ENCODE results near the gene CACNA2D4.

DNA sequence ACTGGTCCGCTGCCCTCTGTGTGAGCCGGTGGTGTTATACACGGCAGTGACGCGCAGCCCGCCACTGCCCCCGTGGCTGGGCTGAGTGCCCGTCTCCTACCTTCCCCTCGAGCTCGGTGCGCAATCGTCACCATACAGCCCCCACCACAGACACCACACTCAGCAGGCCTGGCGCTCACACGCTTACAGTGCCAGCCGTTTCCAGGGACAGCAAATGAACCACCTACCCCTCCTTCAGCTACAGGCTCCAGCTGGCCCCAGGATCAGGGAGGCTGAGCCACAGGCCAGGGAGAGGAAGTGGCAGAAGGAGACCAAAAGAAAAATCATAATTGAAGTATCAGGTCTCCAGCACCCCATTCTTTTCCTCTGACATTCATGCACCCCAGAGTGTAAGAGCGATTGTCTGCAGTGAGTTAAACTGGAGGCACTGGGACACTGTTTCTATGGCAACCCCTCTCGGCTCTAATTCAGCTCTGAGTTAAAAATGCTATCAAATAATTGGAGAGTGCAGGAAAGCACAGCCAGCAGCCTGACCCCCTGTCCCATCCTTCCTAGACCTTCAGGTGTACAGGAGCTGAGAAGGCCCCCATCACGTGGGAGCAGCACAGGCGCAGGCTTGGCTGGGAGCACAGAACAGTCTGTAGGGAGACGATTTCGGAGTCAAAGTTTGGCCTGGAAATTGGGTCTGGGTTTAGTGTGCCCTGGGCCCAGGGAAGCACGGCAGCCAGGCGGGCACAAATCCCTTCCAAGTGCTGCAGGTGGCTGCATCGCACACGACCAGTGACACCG is 80.1 kb downstream of the CACNA2D4 start:
- TF ChIP-seq, protein P1, sequence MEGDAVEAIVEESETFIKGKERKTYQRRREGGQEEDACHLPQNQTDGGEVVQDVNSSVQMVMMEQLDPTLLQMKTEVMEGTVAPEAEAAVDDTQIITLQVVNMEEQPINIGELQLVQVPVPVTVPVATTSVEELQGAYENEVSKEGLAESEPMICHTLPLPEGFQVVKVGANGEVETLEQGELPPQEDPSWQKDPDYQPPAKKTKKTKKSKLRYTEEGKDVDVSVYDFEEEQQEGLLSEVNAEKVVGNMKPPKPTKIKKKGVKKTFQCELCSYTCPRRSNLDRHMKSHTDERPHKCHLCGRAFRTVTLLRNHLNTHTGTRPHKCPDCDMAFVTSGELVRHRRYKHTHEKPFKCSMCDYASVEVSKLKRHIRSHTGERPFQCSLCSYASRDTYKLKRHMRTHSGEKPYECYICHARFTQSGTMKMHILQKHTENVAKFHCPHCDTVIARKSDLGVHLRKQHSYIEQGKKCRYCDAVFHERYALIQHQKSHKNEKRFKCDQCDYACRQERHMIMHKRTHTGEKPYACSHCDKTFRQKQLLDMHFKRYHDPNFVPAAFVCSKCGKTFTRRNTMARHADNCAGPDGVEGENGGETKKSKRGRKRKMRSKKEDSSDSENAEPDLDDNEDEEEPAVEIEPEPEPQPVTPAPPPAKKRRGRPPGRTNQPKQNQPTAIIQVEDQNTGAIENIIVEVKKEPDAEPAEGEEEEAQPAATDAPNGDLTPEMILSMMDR (IDR thresholded peaks at IDR 0.05), result no peak
- no peak for TF ChIP-seq POLR2A (IDR thresholded peaks at IDR 0.05)

All from adrenal gland (tissue), 5 donors.